ENCODE measurements around the gene FAM13A.
A peak's percentile ranks its signal among the peaks of the same experiment; 100 is the strongest.

GRCh38 chr4:88759039-88759894 lies 297.7 kb downstream of the FAM13A start:
- TF ChIP-seq, protein P1, sequence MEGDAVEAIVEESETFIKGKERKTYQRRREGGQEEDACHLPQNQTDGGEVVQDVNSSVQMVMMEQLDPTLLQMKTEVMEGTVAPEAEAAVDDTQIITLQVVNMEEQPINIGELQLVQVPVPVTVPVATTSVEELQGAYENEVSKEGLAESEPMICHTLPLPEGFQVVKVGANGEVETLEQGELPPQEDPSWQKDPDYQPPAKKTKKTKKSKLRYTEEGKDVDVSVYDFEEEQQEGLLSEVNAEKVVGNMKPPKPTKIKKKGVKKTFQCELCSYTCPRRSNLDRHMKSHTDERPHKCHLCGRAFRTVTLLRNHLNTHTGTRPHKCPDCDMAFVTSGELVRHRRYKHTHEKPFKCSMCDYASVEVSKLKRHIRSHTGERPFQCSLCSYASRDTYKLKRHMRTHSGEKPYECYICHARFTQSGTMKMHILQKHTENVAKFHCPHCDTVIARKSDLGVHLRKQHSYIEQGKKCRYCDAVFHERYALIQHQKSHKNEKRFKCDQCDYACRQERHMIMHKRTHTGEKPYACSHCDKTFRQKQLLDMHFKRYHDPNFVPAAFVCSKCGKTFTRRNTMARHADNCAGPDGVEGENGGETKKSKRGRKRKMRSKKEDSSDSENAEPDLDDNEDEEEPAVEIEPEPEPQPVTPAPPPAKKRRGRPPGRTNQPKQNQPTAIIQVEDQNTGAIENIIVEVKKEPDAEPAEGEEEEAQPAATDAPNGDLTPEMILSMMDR (IDR thresholded peaks at IDR 0.05), result no peak
- peak in 1 of 2 donors; percentile 69 for TF ChIP-seq POLR2A (IDR thresholded peaks at IDR 0.05)
